Gastroesophageal sphincter (tissue), 3 donors: ENCODE measurements around the gene BMERB1.

Experiments used
- EP300 ChIP-seq: sonication (generic); formaldehyde crosslinking; IDR thresholded peaks from one replicate; pipeline ENCODE4 v1.6.1; 2017; ENCODE audit warnings: antibody characterized with exemption, mild to moderate bottlenecking
- POLR2A ChIP-seq, 2 donors: fragments of 450-650 bp; IDR thresholded peaks; one replicate each; pipeline ENCODE4 v1.6.1; 2017; ENCODE audit warnings: antibody characterized with exemption in 2 of 2, mild to moderate bottlenecking in 2 of 2, moderate library complexity in 1 of 2
- POLR2AphosphoS5 ChIP-seq: sonication (generic); formaldehyde crosslinking; IDR thresholded peaks from one replicate; pipeline ENCODE4 v1.6.1; 2017; ENCODE audit warnings: antibody characterized with exemption
- TF ChIP-seq, protein P1 (sequence below), 4 experiments: fragments of 200-600 bp in 2 of 4; fragments of 450-650 bp in 2 of 4; sonication (generic) in 1 of 4; IDR thresholded peaks; one replicate each; pipeline ENCODE4 v1.5.1; 2017 to 2019; ENCODE audit warnings: antibody characterized with exemption in 4 of 4, mild to moderate bottlenecking in 2 of 4, moderate library complexity in 2 of 4

DNA sequence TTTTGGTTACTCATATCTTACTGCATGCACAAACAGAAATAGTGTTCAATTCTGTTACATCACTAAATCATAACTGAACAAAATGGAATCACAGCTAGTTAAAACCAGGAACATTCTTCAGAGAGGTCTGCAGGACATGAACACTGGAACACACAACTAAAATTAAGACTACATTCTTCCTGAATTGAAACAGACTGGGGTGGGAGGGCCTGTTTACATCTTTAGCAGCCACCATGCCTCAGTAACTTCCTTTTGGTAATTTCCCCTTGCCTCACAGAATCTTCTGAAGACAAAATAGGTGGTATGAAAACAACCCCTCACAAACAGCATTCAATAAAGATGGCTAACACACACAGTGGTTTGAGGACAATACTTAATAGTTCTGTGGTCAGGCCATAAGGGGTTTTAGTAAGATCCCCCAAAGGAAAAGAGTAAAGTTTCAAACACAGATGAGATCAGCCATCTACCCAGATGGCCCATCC is 202.0 kb downstream of the BMERB1 start:
- TF ChIP-seq, protein P1, sequence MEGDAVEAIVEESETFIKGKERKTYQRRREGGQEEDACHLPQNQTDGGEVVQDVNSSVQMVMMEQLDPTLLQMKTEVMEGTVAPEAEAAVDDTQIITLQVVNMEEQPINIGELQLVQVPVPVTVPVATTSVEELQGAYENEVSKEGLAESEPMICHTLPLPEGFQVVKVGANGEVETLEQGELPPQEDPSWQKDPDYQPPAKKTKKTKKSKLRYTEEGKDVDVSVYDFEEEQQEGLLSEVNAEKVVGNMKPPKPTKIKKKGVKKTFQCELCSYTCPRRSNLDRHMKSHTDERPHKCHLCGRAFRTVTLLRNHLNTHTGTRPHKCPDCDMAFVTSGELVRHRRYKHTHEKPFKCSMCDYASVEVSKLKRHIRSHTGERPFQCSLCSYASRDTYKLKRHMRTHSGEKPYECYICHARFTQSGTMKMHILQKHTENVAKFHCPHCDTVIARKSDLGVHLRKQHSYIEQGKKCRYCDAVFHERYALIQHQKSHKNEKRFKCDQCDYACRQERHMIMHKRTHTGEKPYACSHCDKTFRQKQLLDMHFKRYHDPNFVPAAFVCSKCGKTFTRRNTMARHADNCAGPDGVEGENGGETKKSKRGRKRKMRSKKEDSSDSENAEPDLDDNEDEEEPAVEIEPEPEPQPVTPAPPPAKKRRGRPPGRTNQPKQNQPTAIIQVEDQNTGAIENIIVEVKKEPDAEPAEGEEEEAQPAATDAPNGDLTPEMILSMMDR (IDR thresholded peaks at IDR 0.05): no peak
- no peak for TF ChIP-seq POLR2A (IDR thresholded peaks at IDR 0.05)
- TF ChIP-seq POLR2AphosphoS5: no peak
- no peak for TF ChIP-seq EP300
